ENCODE data around the gene ADAMTS15. TPM values are rescaled to one million over a fixed set of nuclear protein-coding genes. Genes with fewer than 3 reads are reported as not detected.

ADAMTS15 gene
- total RNA-seq, 2 experiments from 2014 or later, result not detected

DNA sequence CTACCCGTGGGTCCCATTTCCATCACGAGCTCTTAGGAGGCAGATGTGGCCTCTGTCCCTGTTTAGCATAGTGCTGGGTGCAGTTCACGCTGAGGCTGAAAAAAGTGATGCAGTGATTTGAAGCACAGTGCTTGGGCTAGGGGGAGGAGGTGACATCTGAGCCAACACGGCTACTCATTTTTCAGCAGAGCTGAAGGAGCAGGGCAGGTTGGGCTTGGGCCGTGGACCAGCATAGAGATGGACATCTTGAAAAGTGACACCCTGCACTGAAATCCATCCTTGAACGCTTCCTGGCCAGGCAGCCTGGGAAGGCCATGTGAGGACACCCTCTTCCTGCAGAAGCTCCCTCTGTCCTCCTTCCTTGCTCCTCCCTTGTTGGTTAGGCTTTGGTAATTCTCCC lies 66.4 kb downstream of the ADAMTS15 start:
- BruUV-seq (replicated peaks), result no TSS peak
- no peak overlapping the region for H3K4me2 ChIP-seq (ENCODE audit: low read length)
- CTCF ChIA-PET (ENCODE audit: unreplicated experiment), result no interaction called here
- no peaks in the 10 kb centered on the region for H3K36me3 ChIP-seq (ENCODE audit: insufficient read depth, low read length)
- no peaks in the 10 kb centered on the region for H4K20me1 ChIP-seq (ENCODE audit: insufficient read depth, low read length)
- no peak for TF ChIP-seq CTCF (conservative IDR thresholded peaks at IDR 0.05; ENCODE audit: low read length)
- TF ChIP-seq EZH2phosphoT487 (IDR thresholded peaks at IDR 0.05; ENCODE audit: borderline replicate concordance, low read depth, low read length), result no peak
- intact Hi-C loops (cut with micrococcal nuclease; ENCODE audit: unreplicated experiment), result no loop called here
- no peaks in the 10 kb centered on the region for H3K79me2 ChIP-seq (ENCODE audit: insufficient read depth, low read depth, low read length)
- no peak overlapping the region for H2AFZ ChIP-seq (ENCODE audit: low read length)
- H3K9me2 ChIP-seq (ENCODE audit: insufficient read depth, low read length), result no peaks in the 10 kb centered on the region
- DNase-seq (ENCODE audit: low spot score), result no peak
- H3K9me3 ChIP-seq (ENCODE audit: low read length), result no peaks in the 10 kb centered on the region
- H3K4me3 ChIP-seq (ENCODE audit: low read depth, low read length, poor library complexity, severe bottlenecking), result no peak overlapping the region
- POLR2A ChIA-PET, result no interaction called here
- no peaks in the 10 kb centered on the region for H3K4me1 ChIP-seq (ENCODE audit: insufficient read depth, low read length, poor library complexity, severe bottlenecking)
- H3K27ac ChIP-seq (ENCODE audit: low read depth, low read length, poor library complexity, severe bottlenecking), result no peak overlapping the region

DNA sequence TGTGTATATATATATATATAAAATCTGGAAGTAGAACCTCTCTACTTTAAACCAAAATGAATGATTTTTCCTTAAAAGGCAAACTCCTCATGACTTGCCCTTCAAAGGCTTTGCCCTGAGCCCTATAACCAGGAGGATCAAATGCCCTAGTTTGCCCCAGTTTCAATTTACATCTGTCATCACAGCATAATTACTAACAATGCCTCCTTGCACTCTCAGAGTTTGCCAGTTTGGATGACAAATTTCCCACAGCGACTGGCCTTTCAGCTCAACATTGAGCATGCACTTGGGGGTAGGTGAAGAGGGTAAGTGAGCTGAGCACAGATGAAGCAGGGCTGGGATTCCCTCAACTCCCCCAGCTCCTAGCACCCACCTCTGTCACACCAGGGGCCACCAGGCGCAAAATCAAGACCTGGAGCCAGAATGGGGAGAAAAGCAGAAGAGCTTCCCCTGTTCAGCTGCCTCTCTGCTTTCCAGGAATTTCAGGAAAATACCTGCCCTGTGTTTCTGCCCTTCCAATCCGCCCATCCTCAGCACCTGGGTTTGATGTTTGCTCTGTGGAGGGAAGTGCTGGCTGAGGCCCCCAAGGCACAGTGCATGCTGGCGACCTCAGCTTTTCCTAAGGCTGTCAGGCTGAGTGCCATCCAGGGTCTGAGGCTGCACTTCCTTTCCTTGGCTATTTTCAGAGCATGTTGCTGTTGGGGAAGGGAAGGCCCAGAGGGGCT lies 67.5 kb downstream of the ADAMTS15 start:
- Histone ChIP-seq H2AFZ (ENCODE audit: low read length) (no peak overlapping the region), H3K4me1 (ENCODE audit: insufficient read depth, low read length, poor library complexity, severe bottlenecking) (no peaks in the 10 kb centered on the region), H4K20me1 (ENCODE audit: insufficient read depth, low read length) (no peaks in the 10 kb centered on the region), H3K9me3 (ENCODE audit: low read length) (no peaks in the 10 kb centered on the region), H3K4me3 (ENCODE audit: low read depth, low read length, poor library complexity, severe bottlenecking) (no peak overlapping the region), H3K79me2 (ENCODE audit: insufficient read depth, low read depth, low read length) (no peaks in the 10 kb centered on the region), H3K36me3 (ENCODE audit: insufficient read depth, low read length) (no peaks in the 10 kb centered on the region), H3K27ac (ENCODE audit: low read depth, low read length, poor library complexity, severe bottlenecking) (no peak overlapping the region), H3K9me2 (ENCODE audit: insufficient read depth, low read length) (no peaks in the 10 kb centered on the region), H3K4me2 (ENCODE audit: low read length) (no peak overlapping the region)
- no peak for DNase-seq (ENCODE audit: low spot score)
- intact Hi-C loops (cut with micrococcal nuclease; ENCODE audit: unreplicated experiment), result no loop called here
- POLR2A ChIA-PET, result no interaction called here
- CTCF ChIA-PET (ENCODE audit: unreplicated experiment), result no interaction called here
- BruUV-seq (replicated peaks), result no TSS peak
- no peak for TF ChIP-seq EZH2phosphoT487 (IDR thresholded peaks at IDR 0.05; ENCODE audit: borderline replicate concordance, low read depth, low read length)
- TF ChIP-seq CTCF (conservative IDR thresholded peaks at IDR 0.05; ENCODE audit: low read length), result no peak
